AG20443 (cell line): ENCODE results near the gene ARPC5.

ENCODE experiments used
- DNase-seq: peaks from one replicate; pipeline ENCODE4 v3.0.0; 2012; ENCODE audit warnings: low spot score, mixed read lengths

ARPC5 gene

GRCh38 chr1:183585038-183585437 is 50.5 kb downstream of the ARPC5 start:
- DNase-seq: no peak

GRCh38 chr1:183584147-183584546 is 51.4 kb downstream of the ARPC5 start:
- DNase-seq: no peak

- DNase-seq: no peak
Measured at GRCh38 chr1:183583466-183583865, 52.1 kb downstream of the ARPC5 start.

DNA sequence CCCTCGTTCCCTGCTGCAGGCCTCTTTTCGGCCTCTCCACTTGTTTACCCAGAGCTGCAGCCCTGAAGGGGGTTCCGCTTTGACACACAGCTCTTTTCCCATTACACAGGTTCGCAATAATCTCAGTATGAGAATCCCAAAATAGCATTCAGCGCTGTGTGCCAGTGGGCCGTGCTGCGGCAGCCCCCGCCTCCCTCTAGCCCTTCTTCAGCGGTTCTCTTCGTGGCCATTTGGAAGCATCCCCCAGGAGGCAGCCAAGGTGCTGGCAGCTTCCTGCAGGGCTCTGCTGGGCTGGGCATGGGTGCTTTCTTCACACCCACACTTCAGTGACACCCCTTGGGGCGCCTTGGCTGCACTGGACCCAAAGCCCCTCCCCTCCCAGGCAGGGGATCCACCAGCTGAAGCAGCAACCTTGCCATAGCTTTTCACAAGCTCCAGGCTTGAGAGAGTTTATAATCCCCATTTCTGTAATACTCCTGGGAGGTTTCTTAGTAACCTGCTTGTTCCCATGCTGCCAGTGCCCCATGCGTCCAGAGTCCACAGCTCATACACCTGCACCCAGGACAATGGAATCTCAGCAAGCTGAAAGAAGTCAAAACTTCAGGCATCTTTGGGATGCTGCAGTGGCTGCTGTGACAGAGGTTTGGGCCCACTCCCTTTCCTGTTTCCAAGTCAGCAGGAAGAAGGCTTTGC is 53.4 kb downstream of the ARPC5 start:
- DNase-seq: no peak

DNA sequence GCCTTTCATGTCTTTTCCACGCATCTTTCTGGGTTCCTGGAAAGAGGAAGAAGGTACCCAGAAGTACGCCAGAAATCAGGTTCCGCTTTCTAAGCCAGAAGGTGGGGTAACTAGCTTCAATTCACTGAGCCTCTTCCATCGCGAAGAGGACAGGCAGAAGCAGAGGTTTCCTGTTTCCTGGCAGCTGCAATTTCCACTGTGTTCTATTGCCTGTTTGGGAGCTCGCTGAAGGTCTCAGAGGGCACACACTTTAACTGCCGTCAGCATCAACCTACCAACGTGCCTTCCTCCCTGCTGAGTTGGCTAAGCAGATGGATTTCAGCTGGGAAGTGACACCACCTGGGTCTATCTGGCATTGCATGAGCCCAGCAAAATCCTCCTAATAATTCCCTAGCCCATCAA is 55.3 kb downstream of the ARPC5 start:
- peak; percentile 34 for DNase-seq

DNA sequence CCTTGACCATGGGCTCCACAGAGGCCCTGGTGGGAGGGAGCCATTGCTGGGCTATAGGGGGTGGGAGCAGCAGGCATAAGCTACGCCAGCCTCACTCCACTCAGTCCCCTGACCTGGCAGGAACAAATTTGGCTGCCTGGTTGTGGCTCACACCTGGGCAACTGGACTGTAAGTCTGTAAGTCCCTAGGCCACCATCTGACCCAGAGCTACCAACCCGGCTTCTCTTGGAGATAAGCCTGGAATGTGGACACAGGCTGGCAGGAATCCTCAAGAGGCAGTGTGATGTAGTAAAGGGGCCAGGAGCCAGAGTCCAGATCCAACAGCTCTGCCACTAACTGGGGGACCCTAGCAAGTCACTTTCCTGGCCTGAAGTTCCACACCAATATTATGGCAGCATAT is 56.7 kb downstream of the ARPC5 start:
- no peak for DNase-seq

GRCh38 chr1:183577897-183578465 is 57.6 kb downstream of the ARPC5 start:
- no peak for DNase-seq

DNA sequence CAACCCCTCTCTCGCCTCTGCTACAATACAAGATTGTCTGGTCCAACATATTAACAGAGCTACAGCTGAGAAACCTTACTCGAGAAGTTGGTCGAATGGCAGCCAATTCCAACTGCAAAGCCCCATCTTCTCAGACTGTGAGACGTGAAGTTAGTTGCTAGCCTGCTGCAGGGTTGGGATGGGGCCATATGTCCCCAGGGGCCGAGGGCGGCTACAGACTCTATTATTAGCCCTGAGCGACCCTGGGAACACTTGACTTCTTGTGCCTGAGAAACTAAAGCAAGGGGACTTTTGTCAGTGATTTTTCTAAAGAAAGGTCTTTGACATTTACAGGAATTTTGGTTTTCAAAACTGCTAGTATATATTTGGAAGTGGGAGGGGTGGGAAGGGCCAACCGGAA is 59.0 kb downstream of the ARPC5 start:
- no peak for DNase-seq

GRCh38 chr1:183575606-183576005 is 60.0 kb downstream of the ARPC5 start:
- no peak for DNase-seq

GRCh38 chr1:183572721-183573120 is 62.9 kb downstream of the ARPC5 start:
- DNase-seq: no peak

- DNase-seq: no peak
Measured at GRCh38 chr1:183571678-183572268, 63.8 kb downstream of the ARPC5 start.
